GM21367 (cell line): Measurements from ENCODE around the gene TTC12.

ENCODE experiments used
- ATAC-seq: cut with Tn5 transposase; IDR thresholded peaks from one replicate; pipeline ENCODE4 v1.9.1; 2021; ENCODE audit not compliant: unreplicated experiment

Gene TTC12, protein sequence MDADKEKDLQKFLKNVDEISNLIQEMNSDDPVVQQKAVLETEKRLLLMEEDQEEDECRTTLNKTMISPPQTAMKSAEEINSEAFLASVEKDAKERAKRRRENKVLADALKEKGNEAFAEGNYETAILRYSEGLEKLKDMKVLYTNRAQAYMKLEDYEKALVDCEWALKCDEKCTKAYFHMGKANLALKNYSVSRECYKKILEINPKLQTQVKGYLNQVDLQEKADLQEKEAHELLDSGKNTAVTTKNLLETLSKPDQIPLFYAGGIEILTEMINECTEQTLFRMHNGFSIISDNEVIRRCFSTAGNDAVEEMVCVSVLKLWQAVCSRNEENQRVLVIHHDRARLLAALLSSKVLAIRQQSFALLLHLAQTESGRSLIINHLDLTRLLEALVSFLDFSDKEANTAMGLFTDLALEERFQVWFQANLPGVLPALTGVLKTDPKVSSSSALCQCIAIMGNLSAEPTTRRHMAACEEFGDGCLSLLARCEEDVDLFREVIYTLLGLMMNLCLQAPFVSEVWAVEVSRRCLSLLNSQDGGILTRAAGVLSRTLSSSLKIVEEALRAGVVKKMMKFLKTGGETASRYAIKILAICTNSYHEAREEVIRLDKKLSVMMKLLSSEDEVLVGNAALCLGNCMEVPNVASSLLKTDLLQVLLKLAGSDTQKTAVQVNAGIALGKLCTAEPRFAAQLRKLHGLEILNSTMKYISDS

GRCh38 chr11:113314389-113315301 lies at the start of gene TTC12:
TTC12 (plus strand) TSS chr11:113314583; CDS start chr11:113316258, 1,675 bp downstream.
- ATAC-seq: peak; percentile 97

- no peak for ATAC-seq
Observed at GRCh38 chr11:113265362-113265761, 49.0 kb upstream of the TTC12 start.

DNA sequence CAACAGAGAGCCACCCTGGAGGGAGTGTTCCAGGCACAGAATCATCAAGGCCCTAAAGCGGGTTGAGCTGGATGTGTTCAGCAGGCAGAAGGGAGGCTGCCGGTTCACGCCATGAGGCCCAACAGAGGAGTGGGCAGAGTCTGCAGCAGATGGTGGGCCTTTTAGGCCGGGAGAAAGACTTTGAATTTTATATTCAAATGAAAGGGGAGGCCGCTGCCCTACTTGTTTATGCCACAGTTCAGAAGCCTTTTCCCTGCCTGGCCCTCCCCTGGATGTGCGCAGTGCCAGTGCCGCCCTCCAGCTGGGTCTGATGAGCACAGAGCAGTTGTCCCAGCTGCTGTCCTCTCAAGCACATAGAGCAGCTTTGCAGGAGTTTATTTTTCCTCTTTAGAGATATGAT lies 46.9 kb upstream of the TTC12 start:
- ATAC-seq: no peak

- ATAC-seq: no peak
Observed at GRCh38 chr11:113269096-113269495, 45.3 kb upstream of the TTC12 start.

GRCh38 chr11:113269636-113270035 lies 44.7 kb upstream of the TTC12 start:
- no peak for ATAC-seq

DNA sequence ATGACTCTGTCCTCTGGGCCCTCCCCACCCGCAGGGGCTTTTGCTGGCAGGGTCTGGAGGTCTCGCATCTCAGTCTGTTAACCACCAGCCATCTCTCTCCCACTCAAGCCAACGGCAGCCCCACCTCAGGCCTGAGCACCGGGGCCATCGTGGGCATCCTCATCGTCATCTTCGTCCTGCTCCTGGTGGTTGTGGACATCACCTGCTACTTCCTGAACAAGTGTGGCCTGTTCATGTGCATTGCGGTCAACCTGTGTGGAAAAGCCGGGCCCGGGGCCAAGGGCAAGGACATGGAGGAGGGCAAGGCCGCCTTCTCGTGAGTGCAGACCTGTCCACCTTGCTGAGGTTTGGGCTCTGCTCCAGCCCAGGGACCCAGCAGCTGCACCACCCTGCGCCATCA lies 44.3 kb upstream of the TTC12 start:
- no peak for ATAC-seq

DNA sequence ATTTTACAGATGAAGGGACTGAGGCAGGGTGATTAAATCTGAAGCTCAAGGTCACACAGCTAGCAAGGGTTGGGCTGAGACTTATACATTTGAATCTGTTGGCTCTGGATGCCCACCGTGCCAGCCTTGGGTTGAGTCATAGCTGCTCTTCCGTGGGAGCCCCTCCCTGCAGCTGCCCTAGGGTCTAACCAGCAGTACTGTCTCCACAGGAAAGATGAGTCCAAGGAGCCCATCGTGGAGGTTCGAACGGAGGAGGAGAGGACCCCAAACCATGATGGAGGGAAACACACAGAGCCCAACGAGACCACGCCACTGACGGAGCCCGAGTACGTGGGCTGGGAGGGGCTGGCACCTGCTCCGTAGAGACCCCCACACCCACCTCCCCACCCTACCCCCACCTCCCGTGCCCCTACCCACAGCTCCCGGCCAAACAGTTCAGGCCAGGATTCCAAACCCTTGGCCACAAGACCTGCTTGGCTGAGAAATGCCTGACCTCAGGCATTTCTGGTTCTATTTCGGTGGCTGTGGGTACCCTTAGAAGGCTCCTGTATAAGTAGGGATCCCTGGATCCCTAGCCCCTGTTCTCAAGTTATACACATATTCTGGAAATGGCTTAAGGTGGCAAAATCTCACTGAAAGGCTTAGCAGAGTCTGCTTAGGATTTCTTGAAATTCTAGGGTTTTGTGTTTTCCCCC lies 42.7 kb upstream of the TTC12 start:
- no peak for ATAC-seq

DNA sequence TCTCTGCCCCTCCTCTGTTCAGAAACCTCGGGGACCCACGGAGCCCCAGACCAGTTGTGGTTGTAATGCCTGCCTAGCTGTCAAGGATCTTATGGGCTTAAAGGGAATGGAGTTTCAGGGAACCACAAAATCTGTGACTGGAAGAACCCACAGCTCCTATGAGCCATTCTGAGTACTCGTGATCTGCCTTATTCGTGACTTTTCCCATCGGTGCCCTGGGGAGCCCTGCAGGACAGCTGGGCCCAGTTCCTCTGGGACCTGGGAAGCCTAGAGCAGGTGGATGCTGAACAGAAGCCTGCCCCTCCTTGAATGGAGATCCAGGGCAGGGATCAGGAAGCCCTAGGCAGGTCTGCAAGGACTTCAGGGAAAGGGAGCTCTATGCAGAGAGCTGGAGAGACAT lies 42.1 kb upstream of the TTC12 start:
- ATAC-seq: no peak

DNA sequence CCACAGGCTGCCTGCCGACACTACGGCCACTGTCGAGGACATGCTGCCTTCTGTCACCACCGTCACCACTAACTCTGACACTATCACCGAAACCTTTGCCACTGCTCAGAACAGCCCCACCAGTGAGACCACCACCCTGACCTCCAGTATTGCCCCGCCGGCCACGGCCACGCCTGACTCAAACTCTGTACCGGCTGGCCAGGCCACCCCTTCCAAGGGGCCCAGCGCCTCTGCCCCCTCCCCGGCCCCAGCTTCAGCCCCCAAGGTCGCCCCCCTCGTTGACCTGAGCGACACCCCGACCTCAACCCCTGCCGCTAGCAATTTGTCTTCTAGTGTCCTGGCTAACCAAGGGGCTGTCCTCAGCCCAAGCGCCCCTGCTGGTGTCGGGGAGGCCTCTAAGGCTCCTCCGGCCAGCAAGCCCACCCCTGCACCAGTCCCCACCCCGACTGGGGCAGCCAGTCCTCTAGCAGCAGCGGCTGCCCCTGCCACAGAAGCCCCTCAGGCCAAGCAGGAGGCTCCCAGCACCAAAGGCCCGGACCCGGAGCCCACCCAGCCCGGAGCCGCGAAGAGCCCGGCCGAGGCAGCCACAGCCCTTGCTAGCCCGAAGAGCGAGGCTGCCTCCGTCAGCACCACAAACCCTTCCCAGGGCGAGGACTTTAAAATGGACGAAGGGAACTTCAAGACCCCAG lies 41.3 kb upstream of the TTC12 start:
- ATAC-seq: no peak

GRCh38 chr11:113273720-113274119 lies 40.7 kb upstream of the TTC12 start:
- no peak for ATAC-seq

- no peak for ATAC-seq
Observed at GRCh38 chr11:113274713-113275582, 39.4 kb upstream of the TTC12 start.

DNA sequence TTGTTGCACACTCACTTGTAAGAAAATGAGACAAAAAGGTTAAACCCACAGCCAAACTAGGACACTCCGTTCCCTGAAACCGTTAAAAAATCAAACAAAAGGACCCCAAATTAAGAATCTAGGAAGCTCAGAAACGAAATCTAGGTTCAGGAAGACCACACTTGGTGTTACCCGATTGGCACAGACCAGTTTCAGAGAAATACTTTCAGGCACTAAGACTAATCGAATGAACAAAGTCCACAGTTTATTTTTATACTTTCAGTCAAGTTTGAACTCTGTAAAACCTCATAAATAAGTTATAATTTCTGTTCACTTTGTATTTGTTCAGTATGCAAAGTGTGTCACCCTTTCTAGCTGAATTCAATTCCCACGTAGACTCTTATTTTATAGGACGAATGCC lies 38.8 kb upstream of the TTC12 start:
- no peak for ATAC-seq

DNA sequence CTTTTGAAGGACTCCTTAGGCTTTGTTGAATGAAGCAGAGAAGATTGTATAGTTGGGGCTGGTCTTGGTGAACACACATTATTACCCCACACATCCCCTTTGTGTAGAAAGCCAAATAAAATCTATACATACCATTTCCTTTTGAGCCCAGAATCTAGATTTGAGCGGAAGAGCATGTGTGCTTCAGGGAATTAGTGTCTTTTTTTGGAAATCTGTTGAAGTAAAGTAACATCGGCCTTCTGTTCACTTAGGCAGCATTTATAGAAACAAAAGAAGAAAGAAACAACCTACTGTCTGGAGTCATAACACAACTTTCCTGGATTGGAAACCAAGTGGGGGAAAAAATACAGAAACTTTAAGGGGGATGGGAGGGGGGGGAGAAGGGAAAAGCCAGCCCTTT lies 37.9 kb upstream of the TTC12 start:
- ATAC-seq: no peak

- no peak for ATAC-seq
Observed at GRCh38 chr11:113277907-113278306, 36.5 kb upstream of the TTC12 start.

DNA sequence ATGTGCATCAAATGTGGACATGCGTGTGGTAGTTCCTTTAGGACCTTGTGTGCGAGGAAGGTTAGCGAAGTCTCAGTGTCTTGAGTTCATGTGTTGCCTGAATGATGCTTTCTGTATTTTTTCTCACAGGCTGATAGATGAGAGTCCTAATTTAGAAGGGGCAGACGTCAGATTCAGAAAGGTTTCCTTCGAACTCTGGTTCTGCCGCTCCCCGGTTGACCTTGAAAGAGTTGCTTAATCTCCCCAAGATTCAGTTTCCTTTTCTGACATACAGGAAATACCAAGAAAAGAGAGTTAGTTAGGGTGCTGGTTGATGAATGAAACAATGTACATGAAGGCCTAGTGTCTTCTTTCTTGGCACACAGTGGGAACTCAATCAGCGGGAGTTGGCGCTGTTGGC lies 35.9 kb upstream of the TTC12 start:
- ATAC-seq: no peak

DNA sequence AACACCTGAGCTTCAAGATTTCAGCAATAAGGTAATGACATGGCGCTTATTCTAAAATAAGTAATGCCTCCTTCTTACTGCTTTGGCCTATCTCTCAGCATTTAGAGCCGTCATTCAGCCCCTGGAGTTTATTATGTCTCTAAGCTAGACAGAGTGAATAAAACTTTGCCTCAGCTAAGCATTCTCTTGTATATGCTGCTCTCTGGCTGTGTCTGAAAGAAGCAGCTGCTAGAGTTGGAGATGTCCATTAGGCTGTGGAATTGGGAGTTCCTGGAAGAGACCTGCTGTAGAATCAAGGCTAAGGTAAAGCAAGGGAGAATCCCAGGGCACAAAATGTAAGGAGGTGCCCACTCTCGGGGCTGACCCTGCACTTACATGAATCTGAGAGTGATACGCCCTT lies 35.5 kb upstream of the TTC12 start:
- ATAC-seq: no peak

GRCh38 chr11:113279591-113279990 lies 34.8 kb upstream of the TTC12 start:
- ATAC-seq: no peak

DNA sequence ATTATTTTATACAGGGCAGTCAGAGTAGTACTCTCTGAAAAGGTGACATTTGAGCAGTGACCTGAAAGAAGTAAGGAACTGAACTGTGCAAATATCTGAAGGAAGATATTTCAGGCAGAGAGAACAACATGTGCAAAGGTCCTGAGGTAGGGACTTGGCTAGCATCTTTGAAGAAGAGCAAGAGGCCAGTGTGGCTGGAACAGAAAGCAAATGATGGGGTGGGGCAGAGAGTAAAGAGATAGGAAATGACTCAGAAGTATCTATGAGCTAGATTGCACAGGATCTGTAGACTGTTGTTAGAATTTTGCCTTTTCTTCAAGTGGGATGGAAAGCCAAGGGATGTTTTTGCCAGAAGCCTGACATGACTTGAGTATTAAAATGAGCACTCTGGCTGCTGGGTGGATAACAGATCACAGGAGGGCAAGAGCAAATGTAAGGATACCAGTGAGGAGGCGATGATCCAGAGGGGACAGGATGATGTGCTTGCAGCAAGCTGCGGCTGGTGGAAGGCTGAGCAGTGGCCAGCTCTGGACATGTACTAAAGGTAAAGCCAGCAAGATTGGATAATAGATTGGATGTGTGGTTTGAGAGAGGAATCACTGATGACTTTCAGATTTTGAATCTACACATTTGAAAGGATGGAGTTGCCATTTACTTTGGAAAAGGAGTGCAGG lies 33.2 kb upstream of the TTC12 start:
- no peak for ATAC-seq
